Activated CD4-positive, alpha-beta T cell treated with anti-CD3 and anti-CD28 coated beads, Interleukin-2, amount 50 U/mL, for 1 hour (primary cell): ENCODE results near the gene IL1RAPL1.

ENCODE experiments used
- DNase-seq: peaks from one replicate; pipeline ENCODE4 v3.0.0-alpha.2; 2020

The IL1RAPL1 gene

GRCh38 chrX:28586981-28587551, at the start of gene IL1RAPL1:
IL1RAPL1 (plus strand) TSS chrX:28587446.
- no peak for DNase-seq

- no peak for DNase-seq
These were observed 44.5 kb upstream of the IL1RAPL1 start for GRCh38 chrX:28542791-28543190.

GRCh38 chrX:28549838-28550237, 37.4 kb upstream of the IL1RAPL1 start:
- DNase-seq, result no peak

GRCh38 chrX:28550331-28550872, 36.8 kb upstream of the IL1RAPL1 start:
- DNase-seq, result no peak

GRCh38 chrX:28552322-28552721, 34.9 kb upstream of the IL1RAPL1 start:
- DNase-seq, result no peak

GRCh38 chrX:28552882-28553829, 34.1 kb upstream of the IL1RAPL1 start:
- DNase-seq, result no peak

- DNase-seq, result no peak
These were observed 11.1 kb upstream of the IL1RAPL1 start for GRCh38 chrX:28576117-28576516.

GRCh38 chrX:28581522-28581921, 5.7 kb upstream of the IL1RAPL1 start:
- DNase-seq, result no peak

- no peak for DNase-seq
These were observed 4.7 kb upstream of the IL1RAPL1 start for GRCh38 chrX:28582511-28582910.

- no peak for DNase-seq
These were observed 3.2 kb upstream of the IL1RAPL1 start for GRCh38 chrX:28584025-28584424.

- no peak for DNase-seq
These were observed 1.5 kb upstream of the IL1RAPL1 start for GRCh38 chrX:28585767-28586166.

GRCh38 chrX:28586286-28586685, 960 bp upstream of the IL1RAPL1 start:
- DNase-seq, result no peak

GRCh38 chrX:28589046-28589445, 1.8 kb downstream of the IL1RAPL1 start:
- no peak for DNase-seq

GRCh38 chrX:28590396-28590795, 3.1 kb downstream of the IL1RAPL1 start:
- DNase-seq, result no peak

- DNase-seq, result no peak
These were observed 4.3 kb downstream of the IL1RAPL1 start for GRCh38 chrX:28591542-28591941.

GRCh38 chrX:28595346-28595745, 8.1 kb downstream of the IL1RAPL1 start:
- DNase-seq, result no peak

- DNase-seq, result no peak
These were observed 12.7 kb downstream of the IL1RAPL1 start for GRCh38 chrX:28599957-28600356.

GRCh38 chrX:28609003-28609402, 21.8 kb downstream of the IL1RAPL1 start:
- no peak for DNase-seq

GRCh38 chrX:28609917-28610613, 22.8 kb downstream of the IL1RAPL1 start:
- DNase-seq, result no peak

- no peak for DNase-seq
These were observed 23.5 kb downstream of the IL1RAPL1 start for GRCh38 chrX:28610746-28611145.

GRCh38 chrX:28613558-28613957, 26.3 kb downstream of the IL1RAPL1 start:
- no peak for DNase-seq

- DNase-seq, result no peak
These were observed 38.0 kb downstream of the IL1RAPL1 start for GRCh38 chrX:28625223-28625622.

- no peak for DNase-seq
These were observed 39.3 kb downstream of the IL1RAPL1 start for GRCh38 chrX:28626515-28626914.
